ENCODE measurements around the gene PIK3CD. TPM values are rescaled to one million over a fixed set of nuclear protein-coding genes. Genes with fewer than 3 reads are reported as not detected.

Gene PIK3CD
- total RNA-seq, 1 experiment from 2014 or later: 43.5 TPM

- no peaks in the 10 kb centered on the region for H4K20me1 ChIP-seq (ENCODE audit: insufficient read depth, low read depth, low read length)
These were observed 45.1 kb upstream of the PIK3CD start for GRCh38 chr1:9606458-9606857.

GRCh38 chr1:9606948-9607347 is 44.6 kb upstream of the PIK3CD start:
- H3K27me3 ChIP-seq (ENCODE audit: low read length): no peaks in the 10 kb centered on the region
- H3K36me3 ChIP-seq (ENCODE audit: insufficient read depth, low read length): no peaks in the 10 kb centered on the region
- H3K4me2 ChIP-seq (ENCODE audit: low read depth, low read length, poor library complexity, severe bottlenecking): no peak overlapping the region
- H3K4me3 ChIP-seq (ENCODE audit: low read length): no peak overlapping the region
- no peak overlapping the region for H2AFZ ChIP-seq (ENCODE audit: low read length)
- H3K9me2 ChIP-seq (replicated peaks; ENCODE audit: insufficient read depth, low read length): no peaks in the 10 kb centered on the region
- H3K9me3 ChIP-seq (ENCODE audit: low read length): no peaks in the 10 kb centered on the region
- H3K79me2 ChIP-seq (ENCODE audit: low read length): no peaks in the 10 kb centered on the region
- no peaks in the 10 kb centered on the region for H3K4me1 ChIP-seq (ENCODE audit: low read length)
- H3K27ac ChIP-seq (ENCODE audit: low read length): no peak overlapping the region
- no peak for DNase-seq
- no peaks in the 10 kb centered on the region for H4K20me1 ChIP-seq (ENCODE audit: insufficient read depth, low read depth, low read length)
- no peak overlapping the region for H3K9ac ChIP-seq (ENCODE audit: low read length)

More at GRCh38 chr1:9606458-9606857, 45.1 kb upstream of the PIK3CD start:
- Histone ChIP-seq H3K9me3 (ENCODE audit: low read length) (no peaks in the 10 kb centered on the region), H3K4me2 (ENCODE audit: low read depth, low read length, poor library complexity, severe bottlenecking) (no peak overlapping the region), H3K9me2 (replicated peaks; ENCODE audit: insufficient read depth, low read length) (no peaks in the 10 kb centered on the region), H3K4me1 (ENCODE audit: low read length) (no peaks in the 10 kb centered on the region), H3K27ac (ENCODE audit: low read length) (no peak overlapping the region), H3K27me3 (ENCODE audit: low read length) (no peaks in the 10 kb centered on the region), H2AFZ (ENCODE audit: low read length) (no peak overlapping the region), H3K4me3 (ENCODE audit: low read length) (no peak overlapping the region), H3K79me2 (ENCODE audit: low read length) (no peaks in the 10 kb centered on the region), H3K9ac (ENCODE audit: low read length) (no peak overlapping the region), H3K36me3 (ENCODE audit: insufficient read depth, low read length) (no peaks in the 10 kb centered on the region)
- no peak for DNase-seq

- Histone ChIP-seq H3K4me2 (ENCODE audit: low read depth, low read length, poor library complexity, severe bottlenecking) (no peak overlapping the region), H3K4me3 (ENCODE audit: low read length) (no peak overlapping the region), H3K27me3 (ENCODE audit: low read length) (no peaks in the 10 kb centered on the region), H3K4me1 (ENCODE audit: low read length) (no peaks in the 10 kb centered on the region), H3K36me3 (ENCODE audit: insufficient read depth, low read length) (no peaks in the 10 kb centered on the region), H3K79me2 (ENCODE audit: low read length) (no peaks in the 10 kb centered on the region), H3K9me3 (ENCODE audit: low read length) (no peaks in the 10 kb centered on the region), H4K20me1 (ENCODE audit: insufficient read depth, low read depth, low read length) (no peaks in the 10 kb centered on the region), H3K9ac (ENCODE audit: low read length) (no peak overlapping the region), H2AFZ (ENCODE audit: low read length) (no peak overlapping the region), H3K27ac (ENCODE audit: low read length) (no peak overlapping the region), H3K9me2 (replicated peaks; ENCODE audit: insufficient read depth, low read length) (no peaks in the 10 kb centered on the region)
- DNase-seq: no peak
These were observed 44.2 kb upstream of the PIK3CD start for GRCh38 chr1:9607352-9607751.

GRCh38 chr1:9609998-9610397 is 41.5 kb upstream of the PIK3CD start:
- H3K27ac ChIP-seq (ENCODE audit: low read length): no peak overlapping the region
- H3K4me2 ChIP-seq (ENCODE audit: low read depth, low read length, poor library complexity, severe bottlenecking): no peak overlapping the region
- H3K4me1 ChIP-seq (ENCODE audit: low read length): no peaks in the 10 kb centered on the region
- DNase-seq: no peak
- H3K79me2 ChIP-seq (ENCODE audit: low read length): no peaks in the 10 kb centered on the region
- no peak overlapping the region for H3K4me3 ChIP-seq (ENCODE audit: low read length)
- no peaks in the 10 kb centered on the region for H3K9me2 ChIP-seq (replicated peaks; ENCODE audit: insufficient read depth, low read length)
- no peaks in the 10 kb centered on the region for H3K9me3 ChIP-seq (ENCODE audit: low read length)
- no peak overlapping the region for H3K9ac ChIP-seq (ENCODE audit: low read length)
- no peaks in the 10 kb centered on the region for H4K20me1 ChIP-seq (ENCODE audit: insufficient read depth, low read depth, low read length)
- no peaks in the 10 kb centered on the region for H3K27me3 ChIP-seq (ENCODE audit: low read length)
- H3K36me3 ChIP-seq (ENCODE audit: insufficient read depth, low read length): no peaks in the 10 kb centered on the region
- no peak overlapping the region for H2AFZ ChIP-seq (ENCODE audit: low read length)

GRCh38 chr1:9610548-9610947 is 41.0 kb upstream of the PIK3CD start:
- no peaks in the 10 kb centered on the region for H4K20me1 ChIP-seq (ENCODE audit: insufficient read depth, low read depth, low read length)
- H3K9ac ChIP-seq (ENCODE audit: low read length): no peak overlapping the region
- no peaks in the 10 kb centered on the region for H3K27me3 ChIP-seq (ENCODE audit: low read length)
- H3K9me2 ChIP-seq (replicated peaks; ENCODE audit: insufficient read depth, low read length): no peaks in the 10 kb centered on the region
- no peak overlapping the region for H2AFZ ChIP-seq (ENCODE audit: low read length)
- DNase-seq: no peak
- H3K9me3 ChIP-seq (ENCODE audit: low read length): no peaks in the 10 kb centered on the region
- no peaks in the 10 kb centered on the region for H3K36me3 ChIP-seq (ENCODE audit: insufficient read depth, low read length)
- H3K27ac ChIP-seq (ENCODE audit: low read length): no peak overlapping the region
- H3K79me2 ChIP-seq (ENCODE audit: low read length): no peaks in the 10 kb centered on the region
- H3K4me1 ChIP-seq (ENCODE audit: low read length): no peaks in the 10 kb centered on the region
- no peak overlapping the region for H3K4me2 ChIP-seq (ENCODE audit: low read depth, low read length, poor library complexity, severe bottlenecking)
- H3K4me3 ChIP-seq (ENCODE audit: low read length): no peak overlapping the region

- H3K9me2 ChIP-seq (replicated peaks; ENCODE audit: insufficient read depth, low read length): no peaks in the 10 kb centered on the region
- no peak overlapping the region for H3K4me2 ChIP-seq (ENCODE audit: low read depth, low read length, poor library complexity, severe bottlenecking)
- no peaks in the 10 kb centered on the region for H3K36me3 ChIP-seq (ENCODE audit: insufficient read depth, low read length)
- no peak overlapping the region for H3K9ac ChIP-seq (ENCODE audit: low read length)
- DNase-seq: no peak
- H3K4me1 ChIP-seq (ENCODE audit: low read length): no peaks in the 10 kb centered on the region
- H3K9me3 ChIP-seq (ENCODE audit: low read length): no peaks in the 10 kb centered on the region
- H3K4me3 ChIP-seq (ENCODE audit: low read length): no peak overlapping the region
- no peak overlapping the region for H3K27ac ChIP-seq (ENCODE audit: low read length)
- H2AFZ ChIP-seq (ENCODE audit: low read length): no peak overlapping the region
- H3K79me2 ChIP-seq (ENCODE audit: low read length): no peaks in the 10 kb centered on the region
- no peaks in the 10 kb centered on the region for H3K27me3 ChIP-seq (ENCODE audit: low read length)
- H4K20me1 ChIP-seq (ENCODE audit: insufficient read depth, low read depth, low read length): no peaks in the 10 kb centered on the region
These were observed 39.8 kb upstream of the PIK3CD start for GRCh38 chr1:9611716-9612115.

- Histone ChIP-seq H3K4me1 (ENCODE audit: low read length) (no peaks in the 10 kb centered on the region), H3K4me2 (ENCODE audit: low read depth, low read length, poor library complexity, severe bottlenecking) (no peak overlapping the region), H3K27ac (ENCODE audit: low read length) (no peak overlapping the region), H3K79me2 (ENCODE audit: low read length) (no peaks in the 10 kb centered on the region), H3K4me3 (ENCODE audit: low read length) (no peak overlapping the region), H3K9ac (ENCODE audit: low read length) (no peak overlapping the region), H3K9me3 (ENCODE audit: low read length) (no peaks in the 10 kb centered on the region), H3K36me3 (ENCODE audit: insufficient read depth, low read length) (no peaks in the 10 kb centered on the region), H3K27me3 (ENCODE audit: low read length) (no peaks in the 10 kb centered on the region), H3K9me2 (replicated peaks; ENCODE audit: insufficient read depth, low read length) (no peaks in the 10 kb centered on the region), H4K20me1 (ENCODE audit: insufficient read depth, low read depth, low read length) (no peaks in the 10 kb centered on the region), H2AFZ (ENCODE audit: low read length) (no peak overlapping the region)
- no peak for DNase-seq
These were observed 39.2 kb upstream of the PIK3CD start for GRCh38 chr1:9612162-9612845.

- H3K27me3 ChIP-seq (ENCODE audit: low read length): no peaks in the 10 kb centered on the region
- H4K20me1 ChIP-seq (ENCODE audit: insufficient read depth, low read depth, low read length): no peaks in the 10 kb centered on the region; the same call in 1 of the 2 replicates
- DNase-seq: no peak
- no peaks in the 10 kb centered on the region for H3K79me2 ChIP-seq (ENCODE audit: low read length)
- H3K4me3 ChIP-seq (ENCODE audit: low read length): no peak overlapping the region
- H2AFZ ChIP-seq (ENCODE audit: low read length): no peak overlapping the region
- no peak overlapping the region for H3K27ac ChIP-seq (ENCODE audit: low read length)
- H3K9me3 ChIP-seq (ENCODE audit: low read length): no peaks in the 10 kb centered on the region
- no peaks in the 10 kb centered on the region for H3K4me1 ChIP-seq (ENCODE audit: low read length)
- no peak overlapping the region for H3K9ac ChIP-seq (ENCODE audit: low read length)
- no peaks in the 10 kb centered on the region for H3K9me2 ChIP-seq (replicated peaks; ENCODE audit: insufficient read depth, low read length)
- H3K4me2 ChIP-seq (ENCODE audit: low read depth, low read length, poor library complexity, severe bottlenecking): no peak overlapping the region
- no peaks in the 10 kb centered on the region for H3K36me3 ChIP-seq (ENCODE audit: insufficient read depth, low read length)
These were observed 38.5 kb upstream of the PIK3CD start for GRCh38 chr1:9612871-9613624.

Measured in Karpas-422 (cell line).